Upper lobe of right lung (tissue), 1 donor: ENCODE results near the gene YIPF3. TPM values are rescaled to one million over a fixed set of nuclear protein-coding genes. Genes with fewer than 3 reads are reported as not detected.
"Not testable (repeated sequence)": the region's sequence is repeated elsewhere in the genome, so short reads cannot be mapped to it uniquely, and the experiment has no call there.

Experiments
- ATAC-seq: fragments of 200-7000 bp; cut with Tn5 transposase; one replicate; pipeline ENCODE4 v1.9.1; 2020; ENCODE audit warnings: mild to moderate bottlenecking, moderate library complexity
- DNase-seq: peaks from one replicate; pipeline ENCODE4 v3.0.0-alpha.2; 2020
- H3K27ac ChIP-seq: fragments of 200-600 bp; one replicate; pipeline ENCODE4 v1.8.0; 2022
- H3K27me3 ChIP-seq: fragments of 200-600 bp; one replicate; pipeline ENCODE4 v1.8.0; 2022; ENCODE audit warnings: mild to moderate bottlenecking
- H3K36me3 ChIP-seq: fragments of 200-600 bp; one replicate; pipeline ENCODE4 v1.8.0; 2022
- H3K4me1 ChIP-seq: fragments of 200-600 bp; one replicate; pipeline ENCODE4 v1.8.0; 2022
- H3K4me3 ChIP-seq: fragments of 200-600 bp; one replicate; pipeline ENCODE4 v1.8.0; 2022; ENCODE audit warnings: mild to moderate bottlenecking
- H3K9me3 ChIP-seq: fragments of 200-600 bp; one replicate; pipeline ENCODE4 v1.8.0; 2022
- CTCF ChIP-seq: fragments of 200-600 bp; IDR thresholded peaks from one replicate; pipeline ENCODE4 v1.8.0; 2022; ENCODE audit warnings: antibody characterized with exemption
- intact Hi-C: fragments of 100-400 bp; cut with DNase I; formaldehyde crosslinking; loops from one replicate; pipeline ENCODE4 v1.11.0; 2022
- total RNA-seq: library from RNA; stranded (reverse); fragmentation: NEBNext Ultra II Directional; extraction: Animal tissue kit (Norgen Biotek cat#: 25700); gene quantifications from one replicate; pipeline ENCODE4 v1.2.1, GENCODE V29; 2021
- donor health status: DM: no; HTN: yes; CAD: no; lungs with severe emphysema.

The YIPF3 gene
- total RNA-seq, 1 donor from 2014 or later, result 100 TPM

- ATAC-seq (no peak), DNase-seq (no peak)
- peaks cover 58% of the 10 kb centered on the region for H3K36me3 ChIP-seq
Observed at GRCh38 chr6:43540507-43540906, 23.8 kb upstream of the YIPF3 start.

GRCh38 chr6:43539409-43539808, 22.7 kb upstream of the YIPF3 start:
- intact Hi-C loops, H3K4me1 ChIP-seq, H3K9me3 ChIP-seq, DNase-seq, H3K4me3 ChIP-seq, H3K27ac ChIP-seq, ATAC-seq, H3K27me3 ChIP-seq: not testable (repeated sequence)
- H3K36me3 ChIP-seq, result peaks cover 50% of the 10 kb centered on the region

More at GRCh38 chr6:43540507-43540906, 23.8 kb upstream of the YIPF3 start:
- Histone ChIP-seq H3K27ac (no peak overlapping the region), H3K27me3 (no peaks in the 10 kb centered on the region), H3K4me1 (no peaks in the 10 kb centered on the region), H3K9me3 (no peaks in the 10 kb centered on the region), H3K4me3 (no peak overlapping the region)
- intact Hi-C loops, result no loop called here
- TF ChIP-seq CTCF, result no peak

- not testable (repeated sequence) for ATAC-seq, DNase-seq
Observed at GRCh38 chr6:43538986-43539385, 22.3 kb upstream of the YIPF3 start.

GRCh38 chr6:43532201-43532600, 15.5 kb upstream of the YIPF3 start:
- ATAC-seq (no peak), DNase-seq (no peak)
- intact Hi-C loops, result no loop called here
- H3K27ac ChIP-seq, result no peak overlapping the region
- H3K4me1 ChIP-seq, result no peaks in the 10 kb centered on the region
- TF ChIP-seq CTCF, result no peak
- H3K36me3 ChIP-seq, result peaks cover 58% of the 10 kb centered on the region
- no peaks in the 10 kb centered on the region for H3K27me3 ChIP-seq
- no peaks in the 10 kb centered on the region for H3K9me3 ChIP-seq
- H3K4me3 ChIP-seq, result no peak overlapping the region

More at GRCh38 chr6:43538986-43539385, 22.3 kb upstream of the YIPF3 start:
- H3K27me3 ChIP-seq, H3K9me3 ChIP-seq, H3K27ac ChIP-seq, intact Hi-C loops, H3K4me3 ChIP-seq, H3K4me1 ChIP-seq: not testable (repeated sequence)
- peaks cover 50% of the 10 kb centered on the region for H3K36me3 ChIP-seq

- peaks cover 100% of the 10 kb centered on the region for H3K36me3 ChIP-seq
- H3K4me1 ChIP-seq, result no peaks in the 10 kb centered on the region
- no peak for TF ChIP-seq CTCF
- H3K27me3 ChIP-seq, result no peaks in the 10 kb centered on the region
- no peak overlapping the region for H3K27ac ChIP-seq
- no peak overlapping the region for H3K4me3 ChIP-seq
- intact Hi-C loops, result no loop called here
- DNase-seq (no peak), ATAC-seq (peak; percentile 56)
- H3K9me3 ChIP-seq, result no peaks in the 10 kb centered on the region
Observed at GRCh38 chr6:43524483-43524961, 7.8 kb upstream of the YIPF3 start.

- no peak for DNase-seq
- H3K27ac ChIP-seq, result no peak overlapping the region
- no peaks in the 10 kb centered on the region for H3K27me3 ChIP-seq
- intact Hi-C loops, result no loop called here
- peaks cover 6% of the 10 kb centered on the region for H3K4me1 ChIP-seq
- H3K4me3 ChIP-seq, result no peak overlapping the region
- peaks cover 92% of the 10 kb centered on the region for H3K36me3 ChIP-seq
- ATAC-seq, result no peak
- no peak for TF ChIP-seq CTCF
- H3K9me3 ChIP-seq, result no peaks in the 10 kb centered on the region
Observed at GRCh38 chr6:43523284-43523683, 6.6 kb upstream of the YIPF3 start.
